ENCODE data around the gene SH3D19. TPM values are rescaled to one million over a fixed set of nuclear protein-coding genes. Genes with fewer than 3 reads are reported as not detected.

The SH3D19 gene
- total RNA-seq, 4 donors from 2014 or later, result 117 to 201 (median 130) TPM

GRCh38 chr4:151184523-151185458 lies 140.6 kb downstream of the SH3D19 start:
- Histone ChIP-seq H3K27ac (no peak overlapping the region), H3K4me1 (no peaks in the 10 kb centered on the region), H3K36me3 (peaks cover 0 to 11% (median 0%) of the 10 kb centered on the region in 4 donors), H3K27me3 (no peaks in the 10 kb centered on the region), H3K4me3 (no peak overlapping the region), H3K9me3 (no peaks in the 10 kb centered on the region)
- WGBS, 2 donors (ENCODE audit: low coverage in 1 of 2), result 67 to 75% methylated on average over 3 to 6 of the region's 6 CpGs
- in situ Hi-C loops (cut with MboI; ENCODE audit: low pct_ligation_motif_present in 1 of 4, low pct_unique_long_range_greater_than_20kb in 1 of 4, low sequenced_read_pairs in 3 of 4) (no loop called here), intact Hi-C loops (cut with DNase I; ENCODE audit: low total_unique reads) (no loop called here)
- DNase-seq, result no peak
- TF ChIP-seq CTCF (IDR thresholded peaks at IDR 0.05) (no peak), POLR2A (IDR thresholded peaks at IDR 0.05) (no peak), EP300 (IDR thresholded peaks at IDR 0.05; ENCODE audit: low read depth) (no peak), POLR2AphosphoS5 (IDR thresholded peaks at IDR 0.05) (no peak)

- no peak overlapping the region for H3K27ac ChIP-seq
- DNase-seq, result no peak
- in situ Hi-C loops (cut with MboI; ENCODE audit: low pct_ligation_motif_present in 1 of 4, low pct_unique_long_range_greater_than_20kb in 1 of 4, low sequenced_read_pairs in 3 of 4), result no loop called here
- H3K9me3 ChIP-seq, result no peaks in the 10 kb centered on the region
- H3K27me3 ChIP-seq, result no peaks in the 10 kb centered on the region
- H3K4me3 ChIP-seq, result no peak overlapping the region
- WGBS, 2 donors (ENCODE audit: low coverage in 1 of 2), result 84 to 90% methylated on average over 5 of the region's 5 CpGs
- intact Hi-C loops (cut with DNase I; ENCODE audit: low total_unique reads), result no loop called here
- no peaks in the 10 kb centered on the region for H3K4me1 ChIP-seq
- TF ChIP-seq POLR2A (IDR thresholded peaks at IDR 0.05) (no peak), EP300 (IDR thresholded peaks at IDR 0.05; ENCODE audit: low read depth) (no peak), CTCF (IDR thresholded peaks at IDR 0.05) (no peak), POLR2AphosphoS5 (IDR thresholded peaks at IDR 0.05) (no peak)
- peaks cover 0 to 11% (median 0%) of the 10 kb centered on the region in 4 donors for H3K36me3 ChIP-seq
These were observed 142.9 kb downstream of the SH3D19 start for GRCh38 chr4:151182455-151182996.

GRCh38 chr4:151176685-151177084 lies 148.7 kb downstream of the SH3D19 start:
- DNase-seq, result no peak
- no peak overlapping the region for H3K27ac ChIP-seq
- H3K27me3 ChIP-seq, result no peaks in the 10 kb centered on the region
- H3K36me3 ChIP-seq, result peaks cover 0 to 16% (median 5%) of the 10 kb centered on the region in 4 donors
- no peaks in the 10 kb centered on the region for H3K9me3 ChIP-seq
- intact Hi-C loops (cut with DNase I; ENCODE audit: low total_unique reads) (no loop called here), in situ Hi-C loops (cut with MboI; ENCODE audit: low pct_ligation_motif_present in 1 of 4, low pct_unique_long_range_greater_than_20kb in 1 of 4, low sequenced_read_pairs in 3 of 4) (no loop called here)
- H3K4me1 ChIP-seq, result peaks cover 0 to 16% (median 2%) of the 10 kb centered on the region in 4 donors
- TF ChIP-seq CTCF (IDR thresholded peaks at IDR 0.05) (no peak), POLR2A (IDR thresholded peaks at IDR 0.05) (no peak), POLR2AphosphoS5 (IDR thresholded peaks at IDR 0.05) (no peak)
- 69% methylated on average over 2 of the region's 2 CpGs; no CpG with 5 or more reads in 1 of the 2 donors for WGBS, 2 donors (ENCODE audit: low coverage in 1 of 2)
- no peak overlapping the region for H3K4me3 ChIP-seq

GRCh38 chr4:151175754-151176631 lies 149.4 kb downstream of the SH3D19 start:
- no peak for TF ChIP-seq EP300 (IDR thresholded peaks at IDR 0.05; ENCODE audit: low read depth)
- no peak for TF ChIP-seq POLR2A (IDR thresholded peaks at IDR 0.05)
- TF ChIP-seq CTCF (IDR thresholded peaks at IDR 0.05), result no peak
- TF ChIP-seq POLR2AphosphoS5 (IDR thresholded peaks at IDR 0.05), result no peak
- H3K4me3 ChIP-seq, result no peak overlapping the region
- H3K27ac ChIP-seq, result no peak overlapping the region
- 87 to 91% methylated on average over 6 to 8 of the region's 8 CpGs for WGBS, 2 donors (ENCODE audit: low coverage in 1 of 2)
- DNase-seq, result no peak
- intact Hi-C loops (cut with DNase I; ENCODE audit: low total_unique reads) (no loop called here), in situ Hi-C loops (cut with MboI; ENCODE audit: low pct_ligation_motif_present in 1 of 4, low pct_unique_long_range_greater_than_20kb in 1 of 4, low sequenced_read_pairs in 3 of 4) (no loop called here)
- no peaks in the 10 kb centered on the region for H3K27me3 ChIP-seq
- H3K9me3 ChIP-seq, result no peaks in the 10 kb centered on the region
- peaks cover 0 to 16% (median 2%) of the 10 kb centered on the region in 4 donors for H3K4me1 ChIP-seq
- H3K36me3 ChIP-seq, result peaks cover 0 to 16% (median 5%) of the 10 kb centered on the region in 4 donors

All from transverse colon (tissue), 4 donors.